ENCODE results near the gene PCDHA1. TPM values are rescaled to one million over a fixed set of nuclear protein-coding genes. Genes with fewer than 3 reads are reported as not detected.

Gene PCDHA1
- total and polyA plus RNA-seq, 9 of the 15 experiments (the other 6 are each of a cell fraction or from before 2014, with no cell fraction given) = not detected

- TF ChIP-seq ZBTB40 (IDR thresholded peaks at IDR 0.05) (no peak), ZBTB40 (CRISPR knock-in tag; IDR thresholded peaks at IDR 0.05) (no peak), ZNF41 (CRISPR knock-in tag; conservative IDR thresholded peaks at IDR 0.05) (no peak), EP300 (IDR thresholded peaks at IDR 0.05; ENCODE audit: low read length) (no peak), RBM39 (optimal IDR thresholded peaks at IDR 0.05; ENCODE audit: low read depth, low read length) (no peak), ZNF212 (CRISPR knock-in tag; IDR thresholded peaks at IDR 0.05) (no peak), RNF2 (IDR thresholded peaks at IDR 0.05) (no peak), NBN (IDR thresholded peaks at IDR 0.05; ENCODE audit: low read depth) (no peak), ZBTB26 (CRISPR knock-in tag; IDR thresholded peaks at IDR 0.05) (no peak), ZNF780A (CRISPR knock-in tag; IDR thresholded peaks at IDR 0.05) (no peak), MYNN (IDR thresholded peaks at IDR 0.05) (no peak), MYNN (CRISPR knock-in tag; IDR thresholded peaks at IDR 0.05) (no peak), SMC3 (conservative IDR thresholded peaks at IDR 0.05; ENCODE audit: insufficient read depth, low read depth, low read length) (no peak), SAFB2 (IDR thresholded peaks at IDR 0.05; ENCODE audit: borderline replicate concordance, low read depth, low read length, severe bottlenecking) (no peak)
- TF ChIP-seq, protein P1, sequence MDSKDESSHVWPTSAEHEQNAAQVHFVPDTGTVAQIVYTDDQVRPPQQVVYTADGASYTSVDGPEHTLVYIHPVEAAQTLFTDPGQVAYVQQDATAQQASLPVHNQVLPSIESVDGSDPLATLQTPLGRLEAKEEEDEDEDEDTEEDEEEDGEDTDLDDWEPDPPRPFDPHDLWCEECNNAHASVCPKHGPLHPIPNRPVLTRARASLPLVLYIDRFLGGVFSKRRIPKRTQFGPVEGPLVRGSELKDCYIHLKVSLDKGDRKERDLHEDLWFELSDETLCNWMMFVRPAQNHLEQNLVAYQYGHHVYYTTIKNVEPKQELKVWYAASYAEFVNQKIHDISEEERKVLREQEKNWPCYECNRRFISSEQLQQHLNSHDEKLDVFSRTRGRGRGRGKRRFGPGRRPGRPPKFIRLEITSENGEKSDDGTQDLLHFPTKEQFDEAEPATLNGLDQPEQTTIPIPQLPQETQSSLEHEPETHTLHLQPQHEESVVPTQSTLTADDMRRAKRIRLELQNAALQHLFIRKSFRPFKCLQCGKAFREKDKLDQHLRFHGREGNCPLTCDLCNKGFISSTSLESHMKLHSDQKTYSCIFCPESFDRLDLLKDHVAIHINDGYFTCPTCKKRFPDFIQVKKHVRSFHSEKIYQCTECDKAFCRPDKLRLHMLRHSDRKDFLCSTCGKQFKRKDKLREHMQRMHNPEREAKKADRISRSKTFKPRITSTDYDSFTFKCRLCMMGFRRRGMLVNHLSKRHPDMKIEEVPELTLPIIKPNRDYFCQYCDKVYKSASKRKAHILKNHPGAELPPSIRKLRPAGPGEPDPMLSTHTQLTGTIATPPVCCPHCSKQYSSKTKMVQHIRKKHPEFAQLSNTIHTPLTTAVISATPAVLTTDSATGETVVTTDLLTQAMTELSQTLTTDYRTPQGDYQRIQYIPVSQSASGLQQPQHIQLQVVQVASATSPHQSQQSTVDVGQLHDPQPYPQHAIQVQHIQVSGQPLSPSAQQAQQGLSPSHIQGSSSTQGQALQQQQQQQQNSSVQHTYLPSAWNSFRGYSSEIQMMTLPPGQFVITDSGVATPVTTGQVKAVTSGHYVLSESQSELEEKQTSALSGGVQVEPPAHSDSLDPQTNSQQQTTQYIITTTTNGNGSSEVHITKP (IDR thresholded peaks at IDR 0.05; ENCODE audit: partially characterized antibody) = no peak
- TF ChIP-seq, protein P2, sequence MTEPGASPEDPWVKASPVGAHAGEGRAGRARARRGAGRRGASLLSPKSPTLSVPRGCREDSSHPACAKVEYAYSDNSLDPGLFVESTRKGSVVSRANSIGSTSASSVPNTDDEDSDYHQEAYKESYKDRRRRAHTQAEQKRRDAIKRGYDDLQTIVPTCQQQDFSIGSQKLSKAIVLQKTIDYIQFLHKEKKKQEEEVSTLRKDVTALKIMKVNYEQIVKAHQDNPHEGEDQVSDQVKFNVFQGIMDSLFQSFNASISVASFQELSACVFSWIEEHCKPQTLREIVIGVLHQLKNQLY (CRISPR knock-in tag; conservative IDR thresholded peaks at IDR 0.05) = no peak
Observed at GRCh38 chr5:140808889-140809291, 22.9 kb downstream of the PCDHA1 start (continued).

All from K562 (cell line).